ENCODE data around the gene DCTPP1. TPM values are rescaled to one million over a fixed set of nuclear protein-coding genes. Genes with fewer than 3 reads are reported as not detected.

Gene DCTPP1
- total RNA-seq, result 10 to 100 TPM; 39.9 to 40.3 TPM

GRCh38 chr16:30429678-30430427 lies at the start of gene DCTPP1:
TSS of gene DCTPP1 (minus strand) at chr16:30430030. CDS start at chr16:30429980, 50 bp downstream.

GRCh38 chr16:30472328-30472942 lies 42.6 kb upstream of the DCTPP1 start, which contains the start of gene ITGAL:
TSS of gene ITGAL (plus strand) at chr16:30472742. CDS start at chr16:30472838, 96 bp downstream.

GRCh38 chr16:30445408-30446202 lies 15.8 kb upstream of the DCTPP1 start, which contains the start of gene SEPHS2:
TSS of gene SEPHS2 (minus strand) at chr16:30445874. CDS start at chr16:30445727, 147 bp downstream.

GRCh38 chr16:30407102-30407803 lies 22.6 kb downstream of the DCTPP1 start, which contains the start of gene ZNF771:
TSS of gene ZNF771 (plus strand) at chr16:30407606. CDS start at chr16:30408054, 448 bp downstream.

GRCh38 chr16:30395155-30395991 lies 34.5 kb downstream of the DCTPP1 start, which contains the start of gene ZNF48:
TSS of gene ZNF48 (plus strand) at chr16:30395420. CDS start at chr16:30395795, 375 bp downstream.

GRCh38 chr16:30382111-30382881 lies 47.5 kb downstream of the DCTPP1 start, which contains the start of gene SEPTIN1:
TSS of gene SEPTIN1 (minus strand) at chr16:30382561. CDS start at chr16:30382542, 19 bp downstream.

GRCh38 chr16:30374538-30374937 lies 55.3 kb downstream of the DCTPP1 start, which contains the start of gene MYL11:
TSS of gene MYL11 (plus strand) at chr16:30374802. CDS start at chr16:30374858, 56 bp downstream.

Other genes with a start within 250 kb of the DCTPP1 start
- gene CORO1A, start 246.4 kb downstream of the DCTPP1 start, total RNA-seq, result 1,000 to 10,000 TPM; 1,549 to 1,565 TPM
- 100 to 1,000 TPM; 122 to 123 TPM for gene BOLA2B, start 236.4 kb downstream of the DCTPP1 start, total RNA-seq
- 10 to 100 TPM; 74.5 to 91.7 TPM for gene SLX1A, start 236.2 kb downstream of the DCTPP1 start, total RNA-seq
- 10 to 100 TPM; 24.0 to 31.6 TPM for gene SULT1A3, start 230.8 kb downstream of the DCTPP1 start, total RNA-seq
- gene NPIPB13, start 181.6 kb downstream of the DCTPP1 start, total RNA-seq, result 10 to 100 TPM in 1 of 2 experiments, 1 to 10 TPM in 1; 7.5 to 15.5 TPM
- 10 to 100 TPM; 51.3 to 55.5 TPM for gene CD2BP2, start 74.7 kb downstream of the DCTPP1 start, total RNA-seq
- 10 to 100 TPM; 55.5 to 58.2 TPM for gene TBC1D10B, start 59.5 kb downstream of the DCTPP1 start, total RNA-seq
- gene MYL11, start 55.2 kb downstream of the DCTPP1 start, total RNA-seq, result under 1 TPM in 1 of 2 experiments, not detected in 1; 0.78 TPM
- 100 to 1,000 TPM; 383 to 413 TPM for gene SEPTIN1, start 47.5 kb downstream of the DCTPP1 start, total RNA-seq
- 10 to 100 TPM; 14.3 to 14.9 TPM for gene ZNF48, start 34.6 kb downstream of the DCTPP1 start, total RNA-seq
- 1 to 10 TPM; 3.8 to 4.3 TPM for gene ZNF771, start 22.4 kb downstream of the DCTPP1 start, total RNA-seq
- 10 to 100 TPM; 56.7 to 59.9 TPM for gene SEPHS2, start 15.8 kb upstream of the DCTPP1 start, total RNA-seq
- 100 to 1,000 TPM; 550 to 559 TPM for gene ITGAL, start 42.7 kb upstream of the DCTPP1 start, total RNA-seq
- 1 to 10 TPM; 4.9 to 5.3 TPM for gene ZNF768, start 96.5 kb upstream of the DCTPP1 start, total RNA-seq
- gene ZNF747, start 104.8 kb upstream of the DCTPP1 start, total RNA-seq, result 10 to 100 TPM; 11.8 to 12.3 TPM
- 10 to 100 TPM; 18.1 to 18.5 TPM for gene ZNF764, start 128.3 kb upstream of the DCTPP1 start, total RNA-seq
- gene ZNF688, start 141.7 kb upstream of the DCTPP1 start, total RNA-seq, result 10 to 100 TPM; 16.3 TPM
- 10 to 100 TPM; 18.2 to 19.7 TPM for gene ZNF785, start 155.7 kb upstream of the DCTPP1 start, total RNA-seq
- 10 to 100 TPM; 10.6 to 10.8 TPM for gene ZNF689, start 180.4 kb upstream of the DCTPP1 start, total RNA-seq
- gene PRR14, start 220.9 kb upstream of the DCTPP1 start, total RNA-seq, result 10 to 100 TPM; 71.0 to 75.9 TPM
- 10 to 100 TPM; 95.3 to 95.6 TPM for gene FBRS, start 228.4 kb upstream of the DCTPP1 start, total RNA-seq